ENCODE measurements around the gene LNX1.

DNA sequence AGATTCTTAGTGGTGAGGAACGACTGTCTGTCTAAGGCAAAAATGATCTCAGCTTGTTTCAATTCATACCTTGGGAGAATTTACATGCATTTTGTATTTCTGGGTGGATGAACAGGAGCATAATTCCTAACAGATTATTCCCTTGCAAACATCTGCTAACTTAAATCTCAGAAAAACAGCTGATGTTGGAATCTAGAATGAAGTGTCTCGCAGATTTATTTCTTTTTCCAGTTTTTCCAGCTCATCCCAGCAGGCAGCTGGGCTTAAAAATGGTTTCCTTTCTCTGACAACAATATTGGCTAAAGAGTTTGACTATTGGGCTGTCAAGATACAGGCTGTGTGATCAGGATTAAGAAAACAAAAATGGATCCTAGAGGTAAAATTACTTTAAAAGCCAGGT lies 1.1 kb downstream of the LNX1 start:
- no peak for TF ChIP-seq TAF1 (IDR thresholded peaks at IDR 0.05; ENCODE audit: low read depth)
- no peak for TF ChIP-seq RAD21 (IDR thresholded peaks at IDR 0.05; ENCODE audit: low read depth)
- no peak for TF ChIP-seq CEBPB (IDR thresholded peaks at IDR 0.05)
- TF ChIP-seq, protein P1, sequence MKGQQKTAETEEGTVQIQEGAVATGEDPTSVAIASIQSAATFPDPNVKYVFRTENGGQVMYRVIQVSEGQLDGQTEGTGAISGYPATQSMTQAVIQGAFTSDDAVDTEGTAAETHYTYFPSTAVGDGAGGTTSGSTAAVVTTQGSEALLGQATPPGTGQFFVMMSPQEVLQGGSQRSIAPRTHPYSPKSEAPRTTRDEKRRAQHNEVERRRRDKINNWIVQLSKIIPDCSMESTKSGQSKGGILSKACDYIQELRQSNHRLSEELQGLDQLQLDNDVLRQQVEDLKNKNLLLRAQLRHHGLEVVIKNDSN (IDR thresholded peaks at IDR 0.05), result no peak
- TF ChIP-seq, protein P2, sequence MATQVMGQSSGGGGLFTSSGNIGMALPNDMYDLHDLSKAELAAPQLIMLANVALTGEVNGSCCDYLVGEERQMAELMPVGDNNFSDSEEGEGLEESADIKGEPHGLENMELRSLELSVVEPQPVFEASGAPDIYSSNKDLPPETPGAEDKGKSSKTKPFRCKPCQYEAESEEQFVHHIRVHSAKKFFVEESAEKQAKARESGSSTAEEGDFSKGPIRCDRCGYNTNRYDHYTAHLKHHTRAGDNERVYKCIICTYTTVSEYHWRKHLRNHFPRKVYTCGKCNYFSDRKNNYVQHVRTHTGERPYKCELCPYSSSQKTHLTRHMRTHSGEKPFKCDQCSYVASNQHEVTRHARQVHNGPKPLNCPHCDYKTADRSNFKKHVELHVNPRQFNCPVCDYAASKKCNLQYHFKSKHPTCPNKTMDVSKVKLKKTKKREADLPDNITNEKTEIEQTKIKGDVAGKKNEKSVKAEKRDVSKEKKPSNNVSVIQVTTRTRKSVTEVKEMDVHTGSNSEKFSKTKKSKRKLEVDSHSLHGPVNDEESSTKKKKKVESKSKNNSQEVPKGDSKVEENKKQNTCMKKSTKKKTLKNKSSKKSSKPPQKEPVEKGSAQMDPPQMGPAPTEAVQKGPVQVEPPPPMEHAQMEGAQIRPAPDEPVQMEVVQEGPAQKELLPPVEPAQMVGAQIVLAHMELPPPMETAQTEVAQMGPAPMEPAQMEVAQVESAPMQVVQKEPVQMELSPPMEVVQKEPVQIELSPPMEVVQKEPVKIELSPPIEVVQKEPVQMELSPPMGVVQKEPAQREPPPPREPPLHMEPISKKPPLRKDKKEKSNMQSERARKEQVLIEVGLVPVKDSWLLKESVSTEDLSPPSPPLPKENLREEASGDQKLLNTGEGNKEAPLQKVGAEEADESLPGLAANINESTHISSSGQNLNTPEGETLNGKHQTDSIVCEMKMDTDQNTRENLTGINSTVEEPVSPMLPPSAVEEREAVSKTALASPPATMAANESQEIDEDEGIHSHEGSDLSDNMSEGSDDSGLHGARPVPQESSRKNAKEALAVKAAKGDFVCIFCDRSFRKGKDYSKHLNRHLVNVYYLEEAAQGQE (IDR thresholded peaks at IDR 0.05; ENCODE audit: low read depth), result no peak
- no peak for TF ChIP-seq ZBTB7A (IDR thresholded peaks at IDR 0.05; ENCODE audit: low read depth)
- no peak for TF ChIP-seq YY1 (IDR thresholded peaks at IDR 0.05; ENCODE audit: low read depth)
- TF ChIP-seq EP300 (IDR thresholded peaks at IDR 0.05; ENCODE audit: borderline replicate concordance), result no peak
- no peak for TF ChIP-seq TCF12 (IDR thresholded peaks at IDR 0.05; ENCODE audit: low read depth)
- TF ChIP-seq NFIC (IDR thresholded peaks at IDR 0.05), result no peak
- TF ChIP-seq, protein P3, sequence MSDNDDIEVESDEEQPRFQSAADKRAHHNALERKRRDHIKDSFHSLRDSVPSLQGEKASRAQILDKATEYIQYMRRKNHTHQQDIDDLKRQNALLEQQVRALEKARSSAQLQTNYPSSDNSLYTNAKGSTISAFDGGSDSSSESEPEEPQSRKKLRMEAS (IDR thresholded peaks at IDR 0.05), result no peak

Measured in Ishikawa (cell line).